Testis (tissue), 3 donors: ENCODE results near the gene RGS3. TPM values are rescaled to one million over a fixed set of nuclear protein-coding genes. Genes with fewer than 3 reads are reported as not detected.

Experiments used
- DNase-seq: peaks from one replicate; pipeline ENCODE4 v3.0.0-alpha.2; 2019
- H3K27ac ChIP-seq, 2 donors: fragments of 200-600 bp; sonication (generic); one replicate each; pipeline ENCODE4 v1.5.1; 2019
- H3K27me3 ChIP-seq: fragments of 200-600 bp; sonication (generic); one replicate; pipeline ENCODE4 v1.5.1; 2019
- H3K36me3 ChIP-seq: fragments of 200-600 bp; sonication (generic); one replicate; pipeline ENCODE4 v1.5.1; 2017; ENCODE audit warnings: low read depth; ENCODE audit errors: missing control alignments
- H3K4me1 ChIP-seq: fragments of 200-600 bp; sonication (generic); one replicate; pipeline ENCODE4 v1.5.1; 2019
- H3K4me3 ChIP-seq, 2 donors: fragments of 200-600 bp; sonication (generic); one replicate each; pipeline ENCODE4 v1.5.1; 2017 to 2019
- H3K9me3 ChIP-seq: fragments of 200-600 bp; sonication (generic); one replicate; pipeline ENCODE4 v1.5.1; 2017
- CTCF ChIP-seq, 3 experiments: fragments of 450-650 bp in 2 of 3; fragments of 200-600 bp in 1 of 3; sonication (generic) in 1 of 3; IDR thresholded peaks; one replicate each; pipeline ENCODE4 v1.5.1; 2016 to 2019; ENCODE audit warnings: antibody characterized with exemption in 3 of 3, mild to moderate bottlenecking in 2 of 3, moderate library complexity in 1 of 3
- POLR2A ChIP-seq: fragments of 450-650 bp; IDR thresholded peaks from one replicate; pipeline ENCODE4 v1.6.1; 2017; ENCODE audit warnings: antibody characterized with exemption, mild to moderate bottlenecking, moderate library complexity
- WGBS, 2 donors: methylation state at CpG; one replicate each; pipeline ENCODE4 v1.1.5; 2018; 5-methylcytosine and 5-hydroxymethylcytosine counted together
- intact Hi-C: fragments of 100-400 bp; cut with DNase I; formaldehyde crosslinking; loops from one replicate; pipeline ENCODE4 v1.15.1; 2023; ENCODE audit warnings: low total_unique reads
- polyA plus RNA-seq: library from polyadenylated mRNA; stranded (reverse); fragments of 350-450 nt; fragmentation: Illumina TruSeq; extraction: RNeasy Lipid Tissue Mini Kit (QIAGEN cat#74804); gene quantifications from one replicate; pipeline ENCODE4 v1.2.3, GENCODE V29; 2014; ENCODE audit warnings: low read depth, low replicate concordance; ENCODE audit not compliant: insufficient read depth
- total RNA-seq, 2 donors: library from RNA; depleted of rRNA; stranded (reverse); fragments of >200 nt; gene quantifications; one replicate each; pipeline ENCODE4 v1.2.3, GENCODE V29; 2016

The RGS3 gene
- total and polyA plus RNA-seq, 3 donors from 2014 or later, result 84.8 to 125 (median 119) TPM

DNA sequence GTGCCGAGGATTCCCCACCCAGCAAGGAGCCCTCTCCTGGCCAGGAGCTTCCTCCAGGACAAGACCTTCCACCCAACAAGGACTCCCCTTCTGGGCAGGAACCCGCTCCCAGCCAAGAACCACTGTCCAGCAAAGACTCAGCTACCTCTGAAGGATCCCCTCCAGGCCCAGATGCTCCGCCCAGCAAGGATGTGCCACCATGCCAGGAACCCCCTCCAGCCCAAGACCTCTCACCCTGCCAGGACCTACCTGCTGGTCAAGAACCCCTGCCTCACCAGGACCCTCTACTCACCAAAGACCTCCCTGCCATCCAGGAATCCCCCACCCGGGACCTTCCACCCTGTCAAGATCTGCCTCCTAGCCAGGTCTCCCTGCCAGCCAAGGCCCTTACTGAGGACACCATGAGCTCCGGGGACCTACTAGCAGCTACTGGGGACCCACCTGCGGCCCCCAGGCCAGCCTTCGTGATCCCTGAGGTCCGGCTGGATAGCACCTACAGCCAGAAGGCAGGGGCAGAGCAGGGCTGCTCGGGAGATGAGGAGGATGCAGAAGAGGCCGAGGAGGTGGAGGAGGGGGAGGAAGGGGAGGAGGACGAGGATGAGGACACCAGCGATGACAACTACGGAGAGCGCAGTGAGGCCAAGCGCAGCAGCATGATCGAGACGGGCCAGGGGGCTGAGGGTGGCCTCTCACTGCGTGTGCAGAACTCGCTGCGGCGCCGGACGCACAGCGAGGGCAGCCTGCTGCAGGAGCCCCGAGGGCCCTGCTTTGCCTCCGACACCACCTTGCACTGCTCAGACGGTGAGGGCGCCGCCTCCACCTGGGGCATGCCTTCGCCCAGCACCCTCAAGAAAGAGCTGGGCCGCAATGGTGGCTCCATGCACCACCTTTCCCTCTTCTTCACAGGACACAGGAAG lies 120.2 kb downstream of the RGS3 start:
- no peak for DNase-seq
- Histone ChIP-seq H3K36me3 (no peaks in the 10 kb centered on the region), H3K4me3 (no peak overlapping the region), H3K4me1 (peaks cover 51% of the 10 kb centered on the region), H3K9me3 (no peaks in the 10 kb centered on the region), H3K27me3 (no peaks in the 10 kb centered on the region), H3K27ac (no peak overlapping the region)
- WGBS, 2 donors, result 89 to 90% methylated on average over 28 to 31 of the region's 31 CpGs
- no peak for TF ChIP-seq POLR2A
- TF ChIP-seq CTCF (IDR thresholded peaks at IDR 0.05), result no peak
- intact Hi-C loops, result no loop called here

DNA sequence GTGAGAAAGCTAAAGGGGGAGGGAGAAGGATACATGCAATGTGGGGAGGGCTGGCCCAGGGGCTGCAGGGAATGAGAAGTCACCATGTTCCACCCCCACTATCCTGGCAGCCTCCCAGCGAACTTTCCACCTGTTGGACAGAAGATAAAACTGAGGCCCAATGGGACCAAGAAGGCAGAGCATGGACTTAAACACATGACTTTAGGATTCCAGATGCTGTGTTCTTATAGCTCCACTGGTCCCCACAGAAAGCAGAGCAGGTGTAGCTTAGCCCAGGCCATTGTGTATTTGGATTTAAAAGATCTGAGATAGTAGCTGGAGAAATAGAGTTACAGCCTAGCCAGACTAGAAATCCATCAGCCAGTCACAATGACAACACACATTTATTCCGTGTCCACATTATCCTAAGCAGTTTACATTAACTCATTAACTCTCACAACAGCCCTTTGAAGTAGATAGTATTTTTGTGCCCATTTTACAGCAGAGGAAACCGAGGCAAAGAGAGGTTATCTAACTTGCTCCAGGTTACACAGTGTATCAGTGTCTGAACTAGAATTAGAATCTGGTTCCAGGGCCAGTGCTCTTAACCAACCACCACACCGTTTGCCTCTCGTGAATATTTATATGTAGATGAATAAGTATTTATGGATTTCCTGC lies 121.0 kb downstream of the RGS3 start:
- H3K4me1 ChIP-seq, result peaks cover 49% of the 10 kb centered on the region
- TF ChIP-seq POLR2A, result no peak
- TF ChIP-seq CTCF (IDR thresholded peaks at IDR 0.05), result no peak

DNA sequence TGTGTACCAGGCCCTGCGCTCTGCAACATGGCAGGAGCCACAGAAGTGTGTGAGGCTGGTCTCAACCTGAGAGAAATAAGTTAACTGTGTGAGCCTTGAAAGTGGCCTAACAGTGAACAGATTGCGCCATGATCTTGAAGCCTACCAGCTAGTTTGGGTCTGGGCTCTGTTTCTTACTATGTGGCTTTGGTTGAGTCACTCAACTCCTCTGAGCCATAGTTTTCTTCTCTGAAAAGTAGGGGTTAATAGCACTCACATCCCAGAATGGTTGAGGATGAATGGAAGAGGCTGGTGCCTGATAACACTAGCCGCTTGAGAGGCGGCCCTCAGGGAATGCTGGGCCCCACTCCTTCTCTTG lies 121.5 kb downstream of the RGS3 start:
- WGBS, 2 donors, result 75 to 88% methylated on average over 4 of the region's 4 CpGs
- H3K4me1 ChIP-seq, result peaks cover 49% of the 10 kb centered on the region
- no peak for TF ChIP-seq CTCF (IDR thresholded peaks at IDR 0.05)
- no peak for TF ChIP-seq POLR2A

More for the DNA sequence above, 121.0 kb downstream of the RGS3 start:
- no peaks in the 10 kb centered on the region for H3K27me3 ChIP-seq
- intact Hi-C loops, result loop anchor here (5.0 kb wide), 1 partner anchor 137 kb away; no protein-coding TSS in a partner anchor
- no peak overlapping the region for H3K27ac ChIP-seq
- WGBS, 2 donors, result 88 to 92% methylated on average over 5 of the region's 5 CpGs
- no peak overlapping the region for H3K4me3 ChIP-seq
- no peaks in the 10 kb centered on the region for H3K36me3 ChIP-seq
- no peak for DNase-seq
- no peaks in the 10 kb centered on the region for H3K9me3 ChIP-seq

DNA sequence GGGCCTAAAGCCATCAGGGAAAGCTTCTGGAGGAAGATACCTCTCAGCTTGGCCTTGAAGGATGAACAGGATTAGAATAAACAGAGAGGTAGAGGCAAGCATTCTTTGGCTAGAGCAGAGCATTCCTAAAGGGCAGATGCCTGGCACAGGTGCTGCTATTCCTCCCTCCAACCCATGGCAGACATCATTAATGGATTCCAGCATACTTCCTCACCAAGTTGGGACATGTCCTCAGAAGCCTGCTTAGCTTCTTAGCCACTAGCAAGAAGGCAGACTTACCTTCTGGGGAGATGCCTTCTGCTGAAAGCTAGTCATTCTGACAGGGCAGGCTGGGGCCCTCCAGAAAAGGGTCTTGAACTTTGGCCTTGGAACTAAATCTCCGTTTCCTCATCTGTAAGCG lies 122.0 kb downstream of the RGS3 start:
- DNase-seq, result no peak
- no peaks in the 10 kb centered on the region for H3K9me3 ChIP-seq
- H3K36me3 ChIP-seq, result no peaks in the 10 kb centered on the region
- H3K27ac ChIP-seq, result no peak overlapping the region
- no peak overlapping the region for H3K4me3 ChIP-seq
- intact Hi-C loops, result loop anchor here (5.0 kb wide), 1 partner anchor 138 kb away; no protein-coding TSS in a partner anchor
- no peaks in the 10 kb centered on the region for H3K27me3 ChIP-seq
- TF ChIP-seq CTCF (IDR thresholded peaks at IDR 0.05), result no peak
- TF ChIP-seq POLR2A, result no peak
- peaks cover 44% of the 10 kb centered on the region for H3K4me1 ChIP-seq
- 87 to 93% methylated on average over 2 of the region's 2 CpGs for WGBS, 2 donors

More for the DNA sequence above, 121.5 kb downstream of the RGS3 start:
- Histone ChIP-seq H3K4me3 (no peak overlapping the region), H3K27ac (no peak overlapping the region), H3K36me3 (no peaks in the 10 kb centered on the region), H3K27me3 (no peaks in the 10 kb centered on the region), H3K9me3 (no peaks in the 10 kb centered on the region)
- DNase-seq, result no peak
- intact Hi-C loops, result loop anchor here (5.0 kb wide), 1 partner anchor 138 kb away; no protein-coding TSS in a partner anchor
